H9 (cell line): ENCODE data around the gene FGF16. TPM values are rescaled to one million over a fixed set of nuclear protein-coding genes. Genes with fewer than 3 reads are reported as not detected.

Source experiments
- DNase-seq: peaks from one replicate; pipeline ENCODE4 v3.0.0-alpha.2; 2017
- H2AFZ ChIP-seq: one replicate; pipeline ENCODE4 v1.6.1; 2013; ENCODE audit warnings: mild to moderate bottlenecking, low read length, control low read depth, moderate library complexity
- H2AK5ac ChIP-seq: 2 replicates; pipeline ENCODE4 v1.6.1; 2013; ENCODE audit warnings: low read length, control low read depth, mixed read lengths; ENCODE audit not compliant: insufficient read length
- H2BK120ac ChIP-seq: one replicate; pipeline ENCODE4 v1.6.1; 2013; ENCODE audit warnings: low read depth, mild to moderate bottlenecking, low read length, control low read depth, inconsistent platforms; ENCODE audit not compliant: poor library complexity, severe bottlenecking
- H2BK12ac ChIP-seq: 2 replicates; pipeline ENCODE4 v1.6.1; 2013; ENCODE audit warnings: low read length, control low read depth, mixed read lengths, low read depth; ENCODE audit not compliant: insufficient read length
- H2BK15ac ChIP-seq: 2 replicates; pipeline ENCODE4 v1.6.1; 2013; ENCODE audit warnings: low read depth, low read length, control low read depth
- H2BK20ac ChIP-seq: one replicate; pipeline ENCODE4 v1.6.1; 2013; ENCODE audit warnings: low read depth, mild to moderate bottlenecking, low read length, control low read depth, inconsistent platforms; ENCODE audit not compliant: poor library complexity, severe bottlenecking
- H2BK5ac ChIP-seq: 2 replicates; pipeline ENCODE4 v1.6.1; 2013; ENCODE audit warnings: low read length, control low read depth, mixed read lengths; ENCODE audit not compliant: insufficient read length
- H3K14ac ChIP-seq: 2 replicates; pipeline ENCODE4 v1.6.1; 2013; ENCODE audit warnings: low read length, control low read depth; ENCODE audit not compliant: insufficient read depth
- H3K18ac ChIP-seq: 2 replicates; pipeline ENCODE4 v1.6.1; 2013; ENCODE audit warnings: low read depth, mild to moderate bottlenecking, mixed read lengths, low read length, control low read depth; ENCODE audit not compliant: insufficient read length
- H3K23ac ChIP-seq: 2 replicates; pipeline ENCODE4 v1.6.1; 2013; ENCODE audit warnings: low read length, control low read depth, mixed read lengths, low read depth; ENCODE audit not compliant: insufficient read length
- H3K23me2 ChIP-seq: 2 replicates; pipeline ENCODE4 v1.6.1; 2013; ENCODE audit warnings: low read depth, mild to moderate bottlenecking, mixed read lengths, low read length, control low read depth; ENCODE audit not compliant: insufficient read length, poor library complexity, severe bottlenecking
- H3K27ac ChIP-seq: 2 replicates; pipeline ENCODE4 v1.5.1; 2013; ENCODE audit warnings: low read length, control low read depth, mixed read lengths, low read depth; ENCODE audit not compliant: insufficient read length
- H3K27me3 ChIP-seq: 2 replicates; pipeline ENCODE4 v1.6.1; 2013; ENCODE audit warnings: low read length, control low read depth, inconsistent platforms; ENCODE audit not compliant: insufficient read depth
- H3K4ac ChIP-seq: 2 replicates; pipeline ENCODE4 v1.6.1; 2013; ENCODE audit warnings: low read depth, mild to moderate bottlenecking, control low read depth, inconsistent platforms, low read length, moderate library complexity
- H3K4me1 ChIP-seq: 2 replicates; pipeline ENCODE4 v1.6.1; 2013; ENCODE audit warnings: low read length, control low read depth, inconsistent platforms; ENCODE audit not compliant: insufficient read depth
- H3K4me2 ChIP-seq: 2 replicates; pipeline ENCODE4 v1.6.1; 2013; ENCODE audit warnings: low read length, control low read depth, mixed read lengths; ENCODE audit not compliant: insufficient read length, insufficient read depth
- H3K56ac ChIP-seq: 2 replicates; pipeline ENCODE4 v1.6.1; 2013; ENCODE audit warnings: low read depth, mild to moderate bottlenecking, mixed read lengths, low read length, control low read depth; ENCODE audit not compliant: insufficient read length
- H3K79me1 ChIP-seq: 2 replicates; pipeline ENCODE4 v1.6.1; 2013; ENCODE audit warnings: low read depth, mild to moderate bottlenecking, moderate library complexity, low read length, control low read depth, inconsistent platforms; ENCODE audit not compliant: insufficient read depth, poor library complexity, severe bottlenecking
- H3K79me2 ChIP-seq: 2 replicates; pipeline ENCODE4 v1.6.1; 2013; ENCODE audit warnings: low read length, control low read depth, inconsistent platforms; ENCODE audit not compliant: insufficient read depth
- H3K9ac ChIP-seq: 2 replicates; pipeline ENCODE4 v1.6.1; 2013; ENCODE audit warnings: low read length, control low read depth, mixed read lengths; ENCODE audit not compliant: insufficient read length; ENCODE audit errors: extremely low read depth
- H3K9me3 ChIP-seq: one replicate; pipeline ENCODE4 v1.6.1; 2013; ENCODE audit warnings: low read depth, low read length, inconsistent platforms; ENCODE audit not compliant: control insufficient read depth
- H3T11ph ChIP-seq: one replicate; pipeline ENCODE4 v1.6.1; 2013; ENCODE audit warnings: mild to moderate bottlenecking, low read length, control low read depth, inconsistent platforms
- H4K20me1 ChIP-seq: one replicate; pipeline ENCODE4 v1.6.1; 2013; ENCODE audit not compliant: control insufficient read depth, insufficient read length, insufficient read depth
- H4K5ac ChIP-seq: 2 replicates; pipeline ENCODE4 v1.6.1; 2013; ENCODE audit warnings: low read depth, mild to moderate bottlenecking, mixed read lengths, low read length, control low read depth; ENCODE audit not compliant: insufficient read length
- H4K8ac ChIP-seq: replicated peaks from 2 replicates; pipeline ENCODE4 v1.6.1; 2013; ENCODE audit warnings: low read length, control low read depth, mixed read lengths, low read depth; ENCODE audit not compliant: insufficient read length
- H4K91ac ChIP-seq: 2 replicates; pipeline ENCODE4 v1.6.1; 2013; ENCODE audit warnings: low read depth, mild to moderate bottlenecking, moderate library complexity, mixed read lengths, low read length, control low read depth; ENCODE audit not compliant: insufficient read length
- H3K27ac Mint-ChIP-seq, 3 experiments: 2 replicates in 2 of 3; 3 replicates in 1 of 3; pipeline ENCODE4 v1.8.0; 2020 to 2021; ENCODE audit warnings: mixed read lengths in 3 of 3, mild to moderate bottlenecking in 1 of 3, moderate library complexity in 1 of 3
- H3K27me3 Mint-ChIP-seq: 2 replicates; pipeline ENCODE4 v1.8.0; 2021; ENCODE audit warnings: low read depth, mild to moderate bottlenecking, moderate library complexity, mixed read lengths
- H3K36me3 Mint-ChIP-seq, 3 experiments: 2 replicates in 2 of 3; 3 replicates in 1 of 3; pipeline ENCODE4 v1.8.0; 2020 to 2021; ENCODE audit warnings: low read depth in 3 of 3, mixed read lengths in 3 of 3; ENCODE audit not compliant: insufficient read depth in 1 of 3
- H3K4me1 Mint-ChIP-seq, 2 experiments: 2 replicates each; pipeline ENCODE4 v1.8.0; 2020; ENCODE audit warnings: mixed read lengths in 2 of 2
- H3K4me3 Mint-ChIP-seq, 2 experiments: 2 replicates in 1 of 2; 3 replicates in 1 of 2; pipeline ENCODE4 v1.8.0; 2020 to 2021; ENCODE audit warnings: mild to moderate bottlenecking in 2 of 2, mixed read lengths in 2 of 2, moderate library complexity in 1 of 2
- H3K9me3 Mint-ChIP-seq, 2 experiments: 2 replicates in 1 of 2; 3 replicates in 1 of 2; pipeline ENCODE4 v1.8.0; 2020; ENCODE audit warnings: mild to moderate bottlenecking in 2 of 2, mixed read lengths in 2 of 2, moderate library complexity in 1 of 2
- CTCF ChIP-seq: fragments of 200-600 bp; sonication (generic); conservative IDR thresholded peaks from 3 replicates; pipeline ENCODE4 v1.8.0; 2021; ENCODE audit warnings: antibody characterized with exemption, mild to moderate bottlenecking
- total RNA-seq: library from RNA; stranded (reverse); gene quantifications from 2 replicates; pipeline ENCODE4 v1.2.1, GENCODE V29; 2021

Gene FGF16
- total RNA-seq, 1 experiment from 2014 or later, result 2.8 TPM

DNA sequence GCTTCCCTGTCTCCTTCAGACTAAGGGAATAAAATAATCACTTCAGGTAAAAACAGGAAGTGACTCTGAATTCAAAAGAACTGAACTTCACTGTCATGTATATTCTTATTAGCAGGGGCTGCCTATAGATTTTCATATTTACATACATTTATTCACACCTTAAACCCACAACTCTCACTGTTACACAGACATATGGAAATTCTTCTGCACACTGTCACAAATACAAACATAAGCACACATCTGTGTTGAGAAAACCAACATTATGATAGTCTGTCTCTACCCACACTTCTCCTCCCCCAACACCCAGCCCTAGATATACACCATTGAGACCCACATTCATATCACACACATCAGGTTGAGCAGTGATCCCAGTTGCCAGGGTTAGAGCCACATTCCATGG is 5.7 kb upstream of the FGF16 start:
- H3K4me1 ChIP-seq, result no peaks in the 10 kb centered on the region
- H3T11ph ChIP-seq, result no peak overlapping the region
- no peak overlapping the region for H3K27ac ChIP-seq
- H2AK5ac ChIP-seq, result no peak overlapping the region
- H2BK12ac ChIP-seq, result no peak overlapping the region
- Mint-ChIP-seq H3K9me3 (peaks cover 64 to 71% of the 10 kb centered on the region in 2 experiments), H3K27me3 (peaks cover 6% of the 10 kb centered on the region), H3K4me3 (no peak overlapping the region), H3K4me1 (peaks cover 10 to 12% of the 10 kb centered on the region in 2 experiments), H3K27ac (no peak overlapping the region), H3K36me3 (peaks cover 0 to 3% (median 0%) of the 10 kb centered on the region in 3 experiments; a peak in 3 of 7 replicates)
- no peak for TF ChIP-seq CTCF
- no peak overlapping the region for H2BK20ac ChIP-seq
- H3K27me3 ChIP-seq, result no peaks in the 10 kb centered on the region
- H3K9ac ChIP-seq, result no peak overlapping the region
- H4K91ac ChIP-seq, result no peak overlapping the region
- H2BK5ac ChIP-seq, result no peak overlapping the region
- no peak overlapping the region for H3K18ac ChIP-seq
- no peaks in the 10 kb centered on the region for H4K20me1 ChIP-seq
- no peak overlapping the region for H2BK120ac ChIP-seq
- H2BK15ac ChIP-seq, result no peak overlapping the region
- H3K23me2 ChIP-seq, result peaks cover 4% of the 10 kb centered on the region
- no peak overlapping the region for H3K4ac ChIP-seq
- no peaks in the 10 kb centered on the region for H3K79me1 ChIP-seq
- no peak overlapping the region for H2AFZ ChIP-seq
- no peak for DNase-seq
- H4K8ac ChIP-seq, result no peak overlapping the region
- no peak overlapping the region for H3K4me2 ChIP-seq
- H3K56ac ChIP-seq, result no peak overlapping the region
- no peak overlapping the region for H3K14ac ChIP-seq
- no peaks in the 10 kb centered on the region for H3K79me2 ChIP-seq
- H3K23ac ChIP-seq, result no peak overlapping the region
- H4K5ac ChIP-seq, result no peak overlapping the region
- H3K9me3 ChIP-seq, result peaks cover 19% of the 10 kb centered on the region
